Tibial nerve (tissue), 3 donors: ENCODE results near the gene FNTB.

ENCODE experiments used
- CTCF ChIP-seq, 5 experiments: fragments of 200-600 bp in 3 of 5; fragments of 450-650 bp in 2 of 5; sonication (generic) in 3 of 5; IDR thresholded peaks; one replicate each; pipeline ENCODE4 v1.5.1; 2016 to 2019; ENCODE audit warnings: antibody characterized with exemption in 5 of 5, mild to moderate bottlenecking in 3 of 5, moderate library complexity in 2 of 5
- POLR2A ChIP-seq, 2 donors: fragments of 450-650 bp; IDR thresholded peaks; one replicate each; pipeline ENCODE4 v1.6.1; 2017; ENCODE audit warnings: antibody characterized with exemption in 2 of 2, mild to moderate bottlenecking in 2 of 2, moderate library complexity in 2 of 2

- TF ChIP-seq CTCF (IDR thresholded peaks at IDR 0.05) = no peak
- no peak for TF ChIP-seq POLR2A (IDR thresholded peaks at IDR 0.05)
These were observed 12.9 kb upstream of the FNTB start for GRCh38 chr14:64973826-64974225.
